Colon (tissue), 2 donors: ENCODE measurements around the gene TTLL9.
"Not testable (repeated sequence)": the region's sequence is repeated elsewhere in the genome, so short reads cannot be mapped to it uniquely, and the experiment has no call there.

Source experiments
- FAIRE-seq: peaks from 2 replicates; lab custom pipeline; 2012; peaks lifted over from hg19 to GRCh38; lab: Jason Lieb, UNC
- donor health status: control.
- donor health status: control.

TTLL9 gene

GRCh38 chr20:31869942-31870725 is at the start of gene TTLL9, which contains the start of gene DUSP15:
TSS of gene TTLL9 (plus strand) at chr20:31870634. CDS start at chr20:31871127, 493 bp downstream.
TSS of gene DUSP15 (minus strand) at chr20:31870527. CDS start at chr20:31870337, 190 bp downstream.
- FAIRE-seq, result no peak

- no peak for FAIRE-seq
These were observed 49.0 kb upstream of the TTLL9 start for GRCh38 chr20:31821427-31821826.

- FAIRE-seq, result no peak
These were observed 47.8 kb upstream of the TTLL9 start for GRCh38 chr20:31822421-31823330.

GRCh38 chr20:31823360-31824124 is 46.9 kb upstream of the TTLL9 start:
- FAIRE-seq, result no peak

GRCh38 chr20:31824125-31824485 is 46.3 kb upstream of the TTLL9 start:
- no peak for FAIRE-seq

- FAIRE-seq, result no peak
These were observed 45.7 kb upstream of the TTLL9 start for GRCh38 chr20:31824554-31825313.

GRCh38 chr20:31826074-31826473 is 44.4 kb upstream of the TTLL9 start:
- FAIRE-seq, result no peak

- no peak for FAIRE-seq
These were observed 43.4 kb upstream of the TTLL9 start for GRCh38 chr20:31827059-31827458.

- not testable (repeated sequence) for FAIRE-seq
These were observed 42.4 kb upstream of the TTLL9 start for GRCh38 chr20:31828016-31828415.

- FAIRE-seq, result no peak
These were observed 40.7 kb upstream of the TTLL9 start for GRCh38 chr20:31829731-31830130.

- no peak for FAIRE-seq
These were observed 39.9 kb upstream of the TTLL9 start for GRCh38 chr20:31830406-31830981.

- FAIRE-seq, result no peak
These were observed 39.2 kb upstream of the TTLL9 start for GRCh38 chr20:31831211-31831610.

GRCh38 chr20:31831771-31832306 is 38.6 kb upstream of the TTLL9 start:
- FAIRE-seq, result no peak

- FAIRE-seq, result no peak
These were observed 37.1 kb upstream of the TTLL9 start for GRCh38 chr20:31833130-31833930.

- no peak for FAIRE-seq
These were observed 36.4 kb upstream of the TTLL9 start for GRCh38 chr20:31833931-31834521.

GRCh38 chr20:31835554-31835953 is 34.9 kb upstream of the TTLL9 start:
- FAIRE-seq, result no peak

GRCh38 chr20:31835977-31836852 is 34.2 kb upstream of the TTLL9 start:
- FAIRE-seq, result no peak

- no peak for FAIRE-seq
These were observed 33.4 kb upstream of the TTLL9 start for GRCh38 chr20:31836853-31837608.
